Measurements from ENCODE around the gene ZDHHC8.

GRCh38 chr22:20130731-20131596 is 640 bp upstream of the ZDHHC8 start:
- TF ChIP-seq EZH2 (IDR thresholded peaks at IDR 0.05; ENCODE audit: insufficient read depth, poor library complexity, severe bottlenecking), result no peak
- no peak for TF ChIP-seq EZH2phosphoT487 (IDR thresholded peaks at IDR 0.05; ENCODE audit: insufficient read depth, low read depth)
